ENCODE results near the gene EXOC3L2.

EXOC3L2 gene

GRCh38 chr19:45211751-45212381 lies 33.3 kb downstream of the EXOC3L2 start:
- H3K27ac ChIP-seq = no peak overlapping the region
- TF ChIP-seq CTCF (IDR thresholded peaks at IDR 0.05) (no peak), ZFX (IDR thresholded peaks at IDR 0.05; ENCODE audit: borderline replicate concordance) (no peak)

GRCh38 chr19:45206328-45206727 lies 38.9 kb downstream of the EXOC3L2 start:
- no peak for TF ChIP-seq ZFX (IDR thresholded peaks at IDR 0.05; ENCODE audit: borderline replicate concordance)
- TF ChIP-seq CTCF (IDR thresholded peaks at IDR 0.05) = no peak
- H3K27ac ChIP-seq = no peak overlapping the region

GRCh38 chr19:45205810-45206209 lies 39.4 kb downstream of the EXOC3L2 start:
- H3K27ac ChIP-seq = no peak overlapping the region
- no peak for TF ChIP-seq CTCF (IDR thresholded peaks at IDR 0.05)
- TF ChIP-seq ZFX (IDR thresholded peaks at IDR 0.05; ENCODE audit: borderline replicate concordance) = no peak

- peak overlapping the region; percentile 23; the same call in 1 of the 2 replicates for H3K27ac ChIP-seq
- no peak for TF ChIP-seq CTCF (IDR thresholded peaks at IDR 0.05)
- no peak for TF ChIP-seq ZFX (IDR thresholded peaks at IDR 0.05; ENCODE audit: borderline replicate concordance)
Observed at GRCh38 chr19:45202637-45203036, 42.6 kb downstream of the EXOC3L2 start.

- TF ChIP-seq CTCF (IDR thresholded peaks at IDR 0.05) = no peak
- no peak for TF ChIP-seq ZFX (IDR thresholded peaks at IDR 0.05; ENCODE audit: borderline replicate concordance)
- H3K27ac ChIP-seq = no peak overlapping the region
Observed at GRCh38 chr19:45200568-45200967, 44.6 kb downstream of the EXOC3L2 start.

GRCh38 chr19:45195764-45196163 lies 49.4 kb downstream of the EXOC3L2 start:
- TF ChIP-seq CTCF (IDR thresholded peaks at IDR 0.05) (no peak), ZFX (IDR thresholded peaks at IDR 0.05; ENCODE audit: borderline replicate concordance) (no peak)
- no peak overlapping the region for H3K27ac ChIP-seq

GRCh38 chr19:45191375-45191774 lies 53.8 kb downstream of the EXOC3L2 start:
- TF ChIP-seq ZFX (IDR thresholded peaks at IDR 0.05; ENCODE audit: borderline replicate concordance) (no peak), CTCF (IDR thresholded peaks at IDR 0.05) (no peak)
- H3K27ac ChIP-seq = no peak overlapping the region

All from 22Rv1 (cell line).